HCT116 (cell line): Measurements from ENCODE around the gene GDPD3. TPM values are rescaled to one million over a fixed set of nuclear protein-coding genes. Genes with fewer than 3 reads are reported as not detected.

Experiments
- ATAC-seq: fragments of 200-7000 bp; cut with Tn5 transposase; 2 replicates; pipeline ENCODE4 v1.9.1; 2020; ENCODE audit warnings: mild to moderate bottlenecking, moderate library complexity
- BruUV-seq: library from RNA; stranded (reverse); fragments of 400-500 nt; replicated peaks from 2 replicates; lab custom pipeline; 2021; lab: Mats Ljungman, UMichigan
- CTCF ChIA-PET: fragments of 300-600 bp; sonication (Branson Sonifier 250); formaldehyde crosslinking; loops from one replicate; lab custom pipeline; 2021; ENCODE audit warnings: antibody characterized with exemption; lab: Charles Lee
- POLR2A ChIA-PET: fragments of 300-600, 350-600 bp; sonication (Branson Sonifier 250); formaldehyde crosslinking; loops from one replicate; lab custom pipeline; 2021; ENCODE audit warnings: antibody characterized with exemption; lab: Charles Lee
- RAD21 ChIA-PET, 2 experiments: fragments of 300-600 bp; sonication (Branson Sonifier 250); formaldehyde crosslinking; loops; one replicate each; lab custom pipeline; 2023; ENCODE audit warnings: low total read pairs in 2 of 2; ENCODE audit not compliant: uncharacterized antibody in 2 of 2, unreplicated experiment in 2 of 2, low non-redundant PET in 1 of 2; lab: Charles Lee
- DNase-seq: peaks from one replicate; pipeline ENCODE4 v3.0.0-alpha.2; 2010; ENCODE audit warnings: low read depth, low spot score
- H2AFZ ChIP-seq: fragments of 200-600 bp; shearing (Covaris generic), sonication (generic); 2 replicates; pipeline ENCODE4 v1.6.1; 2017; ENCODE audit warnings: low read depth, mixed run types, mixed read lengths, antibody characterized with exemption, low read length; ENCODE audit not compliant: poor library complexity, severe bottlenecking
- H3K27ac ChIP-seq: 2 replicates; pipeline ENCODE4 v1.5.1; 2012; ENCODE audit warnings: low read depth, low read length
- H3K27me3 ChIP-seq: fragments of 200-600 bp; sonication (generic); 2 replicates; pipeline ENCODE4 v1.6.1; 2016; ENCODE audit warnings: mixed run types, low read length, mixed read lengths; ENCODE audit not compliant: insufficient read depth
- H3K36me3 ChIP-seq, 2 experiments: fragments of 200-500 bp in 1 of 2; fragments of 200-600 bp in 1 of 2; sonication (Bioruptor generic) in 1 of 2; sonication (generic) in 1 of 2; 2 replicates each; pipeline versions ENCODE4 v1.5.1 to v1.6.1; 2014 to 2016; ENCODE audit warnings: low read length in 2 of 2, inconsistent platforms in 1 of 2, mixed read lengths in 1 of 2, mixed run types in 1 of 2; ENCODE audit not compliant: insufficient read depth in 2 of 2, control insufficient read depth in 1 of 2
- H3K4me1 ChIP-seq, 2 experiments: fragments of 200-600 bp in 1 of 2; sonication (generic) in 1 of 2; 2 replicates each; pipeline versions ENCODE4 v1.5.1 to v1.6.1; 2012 to 2017; ENCODE audit warnings: low read length in 2 of 2, inconsistent platforms in 1 of 2, mild to moderate bottlenecking in 1 of 2, mixed read lengths in 1 of 2, mixed run types in 1 of 2, moderate library complexity in 1 of 2; ENCODE audit not compliant: insufficient read depth in 2 of 2, control insufficient read depth in 1 of 2
- H3K4me2 ChIP-seq: fragments of 200-600 bp; sonication (generic); 2 replicates; pipeline ENCODE4 v1.6.1; 2017; ENCODE audit warnings: mixed run types, low read length, mixed read lengths
- H3K4me3 ChIP-seq, 2 experiments: fragments of 200-600 bp in 1 of 2; sonication (generic) in 1 of 2; replicated peaks in 1 of 2; 2 replicates each; pipeline ENCODE4 v1.5.1; 2011 to 2016; ENCODE audit warnings: low read length in 2 of 2, control low read depth in 1 of 2, low read depth in 1 of 2, mild to moderate bottlenecking in 1 of 2, mixed read lengths in 1 of 2, mixed run types in 1 of 2
- H3K79me2 ChIP-seq: fragments of 200-600 bp; sonication (generic); 2 replicates; pipeline ENCODE4 v1.6.1; 2017; ENCODE audit warnings: mild to moderate bottlenecking, mixed run types, low read length, moderate library complexity, mixed read lengths; ENCODE audit not compliant: insufficient read depth
- H3K9ac ChIP-seq: fragments of 200-600 bp; sonication (generic); 2 replicates; pipeline ENCODE4 v1.6.1; 2016; ENCODE audit warnings: low read length, mixed read lengths
- H3K9me2 ChIP-seq: fragments of 200-600 bp; sonication (generic), shearing (Covaris generic); 2 replicates; pipeline ENCODE4 v1.6.1; 2017; ENCODE audit warnings: mixed run types, mild to moderate bottlenecking, moderate library complexity; ENCODE audit not compliant: insufficient read depth
- H3K9me3 ChIP-seq, 2 experiments: fragments of 200-500 bp in 1 of 2; fragments of 200-600 bp in 1 of 2; sonication (Bioruptor generic) in 1 of 2; sonication (generic) in 1 of 2; 2 replicates each; pipeline ENCODE4 v1.6.1; 2014 to 2017; ENCODE audit warnings: low read length in 2 of 2, mixed read lengths in 2 of 2, inconsistent platforms in 1 of 2, low read depth in 1 of 2, mild to moderate bottlenecking in 1 of 2, mixed run types in 1 of 2, moderate library complexity in 1 of 2; ENCODE audit not compliant: control insufficient read depth in 1 of 2, insufficient read depth in 1 of 2
- H4K20me1 ChIP-seq: fragments of 200-600 bp; sonication (generic), shearing (Covaris generic); 2 replicates; pipeline ENCODE4 v1.6.1; 2017; ENCODE audit warnings: mixed run types, mild to moderate bottlenecking, moderate library complexity; ENCODE audit not compliant: insufficient read depth
- EZH2 ChIP-seq: fragments of 200-600 bp; sonication (generic); IDR thresholded peaks from 2 replicates; pipeline ENCODE4 v1.6.1; 2017; ENCODE audit warnings: antibody characterized with exemption, mixed run types
- EZH2phosphoT487 ChIP-seq: fragments of 200-600 bp; IDR thresholded peaks from 2 replicates; pipeline ENCODE4 v1.6.1; 2018; ENCODE audit warnings: antibody characterized with exemption, borderline replicate concordance
- JUND ChIP-seq: IDR thresholded peaks from 2 replicates; pipeline ENCODE4 v1.6.1; 2012
- MAX ChIP-seq: IDR thresholded peaks from 2 replicates; pipeline ENCODE4 v1.6.1; 2012
- POLR2A ChIP-seq: IDR thresholded peaks from 2 replicates; pipeline ENCODE4 v1.7.0; 2011; ENCODE audit warnings: borderline replicate concordance; ENCODE audit not compliant: insufficient read depth, insufficient read length; ENCODE audit errors: extremely low read depth
- REST ChIP-seq: IDR thresholded peaks from 2 replicates; pipeline ENCODE4 v1.6.1; 2012; ENCODE audit warnings: low read depth
- SIN3A ChIP-seq: IDR thresholded peaks from 2 replicates; pipeline ENCODE4 v1.6.1; 2012; ENCODE audit warnings: low read depth
- SP1 ChIP-seq: IDR thresholded peaks from 2 replicates; pipeline ENCODE4 v1.6.1; 2012; ENCODE audit warnings: low read depth
- TCF7L2 ChIP-seq: IDR thresholded peaks from 2 replicates; pipeline ENCODE4 v1.7.0; 2011; ENCODE audit warnings: borderline replicate concordance, inconsistent platforms; ENCODE audit not compliant: insufficient read depth, insufficient read length; ENCODE audit errors: extremely low read depth
- YY1 ChIP-seq: IDR thresholded peaks from 2 replicates; pipeline ENCODE4 v1.6.1; 2011; ENCODE audit warnings: low read length, low read depth, moderate library complexity, mild to moderate bottlenecking; ENCODE audit not compliant: insufficient replicate concordance; ENCODE audit errors: extremely low read depth
- ZNF274 ChIP-seq: fragments of 200-500 bp; sonication (Bioruptor generic); IDR thresholded peaks from 2 replicates; pipeline ENCODE4 v1.6.1; 2014; ENCODE audit warnings: mild to moderate bottlenecking, low read depth, low read length, inconsistent platforms
- intact Hi-C: fragments of 100-400 bp; cut with micrococcal nuclease; formaldehyde crosslinking; loops from 2 replicates; pipeline ENCODE4 v1.10.0; 2022
- total RNA-seq: library from RNA; stranded (reverse); gene quantifications from one replicate; pipeline ENCODE4 v1.2.1, GENCODE V29; 2021; ENCODE audit not compliant: unreplicated experiment
- TF ChIP-seq, protein P1 (sequence below), 3 experiments: fragments of 200-600 bp in 1 of 3; sonication (generic) in 1 of 3; IDR thresholded peaks in 2 of 3; conservative IDR thresholded peaks in 1 of 3; 2 replicates each; pipeline ENCODE4 v1.5.1; 2012 to 2017; ENCODE audit warnings: low read depth in 2 of 3, low read length in 2 of 3, antibody characterized with exemption in 1 of 3, borderline replicate concordance in 1 of 3, control low read depth in 1 of 3, mild to moderate bottlenecking in 1 of 3, mixed read lengths in 1 of 3, mixed run types in 1 of 3, moderate library complexity in 1 of 3; ENCODE audit not compliant: insufficient read depth in 1 of 3
- TF ChIP-seq, protein P2 (sequence below): IDR thresholded peaks from 2 replicates; pipeline ENCODE4 v1.6.1; 2012

Gene GDPD3
- total RNA-seq, 1 experiment from 2014 or later, result 7.0 TPM

DNA sequence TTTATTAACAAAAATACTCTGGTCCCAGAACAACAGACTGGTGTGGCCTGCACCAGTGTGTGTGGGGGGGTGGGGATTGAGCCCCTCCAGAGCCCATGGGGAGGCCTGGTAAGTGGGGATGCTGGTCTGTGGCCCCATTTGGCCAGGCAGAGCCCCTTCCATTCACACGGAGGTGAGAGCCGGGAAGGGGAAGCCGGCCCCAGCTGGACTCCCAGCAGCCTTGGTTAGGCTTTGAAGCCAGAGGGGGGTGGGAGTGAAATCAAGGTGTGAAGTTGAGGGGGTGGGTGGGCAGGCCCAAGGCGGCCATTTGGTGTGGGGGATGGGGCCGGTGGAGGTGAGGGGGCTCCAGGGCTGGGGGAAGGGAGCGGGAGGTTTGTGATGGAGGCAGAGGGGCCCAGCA, 27.5 kb downstream of the GDPD3 start:
- TF ChIP-seq MAX, result no peak
- no peak for TF ChIP-seq SP1
- TF ChIP-seq TCF7L2, result no peak
- no peak for TF ChIP-seq POLR2A
- no peak for TF ChIP-seq ZNF274
- no peak for TF ChIP-seq SIN3A
- TF ChIP-seq EZH2phosphoT487, result no peak
- TF ChIP-seq REST, result no peak
- TF ChIP-seq, protein P1, sequence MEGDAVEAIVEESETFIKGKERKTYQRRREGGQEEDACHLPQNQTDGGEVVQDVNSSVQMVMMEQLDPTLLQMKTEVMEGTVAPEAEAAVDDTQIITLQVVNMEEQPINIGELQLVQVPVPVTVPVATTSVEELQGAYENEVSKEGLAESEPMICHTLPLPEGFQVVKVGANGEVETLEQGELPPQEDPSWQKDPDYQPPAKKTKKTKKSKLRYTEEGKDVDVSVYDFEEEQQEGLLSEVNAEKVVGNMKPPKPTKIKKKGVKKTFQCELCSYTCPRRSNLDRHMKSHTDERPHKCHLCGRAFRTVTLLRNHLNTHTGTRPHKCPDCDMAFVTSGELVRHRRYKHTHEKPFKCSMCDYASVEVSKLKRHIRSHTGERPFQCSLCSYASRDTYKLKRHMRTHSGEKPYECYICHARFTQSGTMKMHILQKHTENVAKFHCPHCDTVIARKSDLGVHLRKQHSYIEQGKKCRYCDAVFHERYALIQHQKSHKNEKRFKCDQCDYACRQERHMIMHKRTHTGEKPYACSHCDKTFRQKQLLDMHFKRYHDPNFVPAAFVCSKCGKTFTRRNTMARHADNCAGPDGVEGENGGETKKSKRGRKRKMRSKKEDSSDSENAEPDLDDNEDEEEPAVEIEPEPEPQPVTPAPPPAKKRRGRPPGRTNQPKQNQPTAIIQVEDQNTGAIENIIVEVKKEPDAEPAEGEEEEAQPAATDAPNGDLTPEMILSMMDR (IDR thresholded peaks at IDR 0.05 in 2 of 3, conservative IDR thresholded peaks at IDR 0.05 in 1 of 3; ENCODE audit: borderline replicate concordance in 1 of 3, insufficient read depth in 1 of 3, low read depth in 2 of 3, low read length in 2 of 3), result no peak
- TF ChIP-seq, protein P2, sequence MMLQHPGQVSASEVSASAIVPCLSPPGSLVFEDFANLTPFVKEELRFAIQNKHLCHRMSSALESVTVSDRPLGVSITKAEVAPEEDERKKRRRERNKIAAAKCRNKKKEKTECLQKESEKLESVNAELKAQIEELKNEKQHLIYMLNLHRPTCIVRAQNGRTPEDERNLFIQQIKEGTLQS, result no peak
- no peak for TF ChIP-seq JUND
- no peak for TF ChIP-seq YY1
- TF ChIP-seq EZH2, result no peak
- peaks cover 5% of the 10 kb centered on the region; the same call in 1 of the 2 replicates for H3K79me2 ChIP-seq
- ChIA-PET RAD21 (no interaction called here), CTCF (interaction anchor here (0.6 kb wide), 1 partner anchor 344 kb away, joined by 4 read pairs; the partner anchor contains the start of gene DCTPP1), POLR2A (no interaction called here)
- peaks cover 23 to 39% of the 10 kb centered on the region in 2 experiments; a peak in 3 of 4 replicates for H3K36me3 ChIP-seq
- no peak overlapping the region for H3K27ac ChIP-seq
- no peak overlapping the region for H2AFZ ChIP-seq
- H4K20me1 ChIP-seq, result no peaks in the 10 kb centered on the region
- no peak overlapping the region for H3K9ac ChIP-seq
- no TSS peak for BruUV-seq
- DNase-seq (no peak), ATAC-seq (no peak)
- H3K9me2 ChIP-seq, result no peaks in the 10 kb centered on the region
- H3K4me2 ChIP-seq, result no peak overlapping the region
- intact Hi-C loops, result no loop called here
- H3K4me1 ChIP-seq, result peaks cover 9 to 24% of the 10 kb centered on the region in 2 experiments
- H3K27me3 ChIP-seq, result no peaks in the 10 kb centered on the region
- no peak overlapping the region for H3K4me3 ChIP-seq
- H3K9me3 ChIP-seq, result no peaks in the 10 kb centered on the region
